HG02870 (cell line): ENCODE measurements around the gene ZC3H12C.
"Not testable (repeated sequence)": the region's sequence is repeated elsewhere in the genome, so short reads cannot be mapped to it uniquely, and the experiment has no call there.

ENCODE experiments used
- ATAC-seq: cut with Tn5 transposase; IDR thresholded peaks from one replicate; pipeline ENCODE4 v1.9.1; 2021; ENCODE audit warnings: mild to moderate bottlenecking, moderate library complexity; ENCODE audit not compliant: unreplicated experiment

The ZC3H12C gene

GRCh38 chr11:110092515-110093406 lies at the start of gene ZC3H12C:
ZC3H12C (plus strand) TSS chr11:110093392; CDS start chr11:110093412, 20 bp downstream.
- peak; percentile 57 for ATAC-seq

- no peak for ATAC-seq
Observed at GRCh38 chr11:110044226-110044968, 48.8 kb upstream of the ZC3H12C start.

GRCh38 chr11:110046775-110047380 lies 46.3 kb upstream of the ZC3H12C start:
- ATAC-seq, result no peak

GRCh38 chr11:110049501-110050200 lies 43.5 kb upstream of the ZC3H12C start:
- no peak for ATAC-seq

- ATAC-seq, result no peak
Observed at GRCh38 chr11:110050201-110050506, 43.0 kb upstream of the ZC3H12C start.

GRCh38 chr11:110053848-110054414 lies 39.3 kb upstream of the ZC3H12C start:
- no peak for ATAC-seq

GRCh38 chr11:110056956-110057355 lies 36.2 kb upstream of the ZC3H12C start:
- ATAC-seq, result no peak

GRCh38 chr11:110059706-110060463 lies 33.3 kb upstream of the ZC3H12C start:
- no peak for ATAC-seq

- ATAC-seq, result no peak
Observed at GRCh38 chr11:110061296-110061695, 31.9 kb upstream of the ZC3H12C start.

GRCh38 chr11:110062247-110062646 lies 30.9 kb upstream of the ZC3H12C start:
- no peak for ATAC-seq

GRCh38 chr11:110065189-110065588 lies 28.0 kb upstream of the ZC3H12C start:
- ATAC-seq, result no peak

- ATAC-seq, result not testable (repeated sequence)
Observed at GRCh38 chr11:110068001-110068400, 25.2 kb upstream of the ZC3H12C start.

GRCh38 chr11:110069158-110069737 lies 23.9 kb upstream of the ZC3H12C start:
- no peak for ATAC-seq

GRCh38 chr11:110070176-110070575 lies 23.0 kb upstream of the ZC3H12C start:
- ATAC-seq, result no peak

- ATAC-seq, result no peak
Observed at GRCh38 chr11:110071197-110071596, 22.0 kb upstream of the ZC3H12C start.

GRCh38 chr11:110072930-110073329 lies 20.3 kb upstream of the ZC3H12C start:
- no peak for ATAC-seq

GRCh38 chr11:110074499-110074898 lies 18.7 kb upstream of the ZC3H12C start:
- no peak for ATAC-seq

- ATAC-seq, result no peak
Observed at GRCh38 chr11:110075105-110075846, 17.9 kb upstream of the ZC3H12C start.

GRCh38 chr11:110075847-110076208 lies 17.4 kb upstream of the ZC3H12C start:
- no peak for ATAC-seq
